Activated CD8-positive, alpha-beta T cell treated with anti-CD3 and anti-CD28 coated beads for 36 hours (primary cell): ENCODE results near the gene PSMB11. TPM values are rescaled to one million over a fixed set of nuclear protein-coding genes. Genes with fewer than 3 reads are reported as not detected.
A peak's percentile ranks its signal among the peaks of the same experiment; 100 is the strongest.
"Not testable (repeated sequence)": the region's sequence is repeated elsewhere in the genome, so short reads cannot be mapped to it uniquely, and the experiment has no call there.

Source experiments
- ATAC-seq: fragments of 200-7000 bp; cut with Tn5 transposase; one replicate; pipeline ENCODE4 v1.10.0; 2021; ENCODE audit warnings: mild to moderate bottlenecking, moderate library complexity
- CTCF ChIA-PET: fragments of 350-600 bp; sonication (Branson Sonifier 250); formaldehyde crosslinking; loops from one replicate; lab custom pipeline; 2021; ENCODE audit warnings: antibody characterized with exemption; lab: Charles Lee
- POLR2A ChIA-PET: fragments of 350-600 bp; sonication (Branson Sonifier 250); formaldehyde crosslinking; loops from one replicate; lab custom pipeline; 2021; ENCODE audit warnings: antibody characterized with exemption; lab: Charles Lee
- DNase-seq: peaks from one replicate; pipeline ENCODE4 v3.0.0-alpha.2; 2020
- H3K27ac Mint-ChIP-seq: one replicate; pipeline ENCODE4 v1.8.0; 2021; ENCODE audit warnings: mild to moderate bottlenecking, mixed read lengths
- H3K27me3 Mint-ChIP-seq: one replicate; pipeline ENCODE4 v1.8.0; 2021; ENCODE audit warnings: mixed read lengths
- H3K36me3 Mint-ChIP-seq: one replicate; pipeline ENCODE4 v1.8.0; 2021; ENCODE audit warnings: low read depth, mixed read lengths
- H3K4me1 Mint-ChIP-seq: one replicate; pipeline ENCODE4 v1.8.0; 2021; ENCODE audit warnings: low read depth, mixed read lengths
- H3K4me3 Mint-ChIP-seq: one replicate; pipeline ENCODE4 v1.8.0; 2021; ENCODE audit warnings: mild to moderate bottlenecking, moderate library complexity, mixed read lengths
- H3K9me3 Mint-ChIP-seq: one replicate; pipeline ENCODE4 v1.8.0; 2021; ENCODE audit warnings: mixed read lengths
- CTCF ChIP-seq: fragments of 200-600 bp; IDR thresholded peaks from one replicate; pipeline ENCODE4 v1.8.0; 2022; ENCODE audit warnings: antibody characterized with exemption, mild to moderate bottlenecking
- intact Hi-C: fragments of 100-400 bp; cut with micrococcal nuclease; formaldehyde crosslinking; loops from one replicate; pipeline ENCODE4 v1.10.0; 2022
- total RNA-seq, 2 experiments: library from RNA; stranded (reverse); gene quantifications; one replicate each; pipeline ENCODE4 v1.2.3, GENCODE V29; 2021

Gene PSMB11
- total RNA-seq, 2 experiments from 2014 or later: not detected

- POLR2A ChIA-PET: no interaction called here
- H3K4me3 Mint-ChIP-seq: no peak overlapping the region
These were observed 39.4 kb upstream of the PSMB11 start for GRCh38 chr14:23002592-23002991.

GRCh38 chr14:23004274-23004673 lies 37.7 kb upstream of the PSMB11 start:
- intact Hi-C loops, H3K27ac Mint-ChIP-seq: not testable (repeated sequence)

More at GRCh38 chr14:23002592-23002991, 39.4 kb upstream of the PSMB11 start:
- H3K27ac Mint-ChIP-seq: no peak overlapping the region
- H3K4me1 Mint-ChIP-seq: peaks cover 19% of the 10 kb centered on the region
- no peaks in the 10 kb centered on the region for H3K9me3 Mint-ChIP-seq
- H3K36me3 Mint-ChIP-seq: no peaks in the 10 kb centered on the region
- H3K27me3 Mint-ChIP-seq: no peaks in the 10 kb centered on the region
- CTCF ChIA-PET: interaction anchor here (0.7 to 3.5 kb wide), 2 partner anchors 16 to 66 kb away, joined by 3 to 16 read pairs; no protein-coding TSS in a partner anchor
- intact Hi-C loops: no loop called here
- DNase-seq (no peak), ATAC-seq (no peak)
- no peak for TF ChIP-seq CTCF

GRCh38 chr14:23005451-23006187 lies 36.4 kb upstream of the PSMB11 start:
- TF ChIP-seq CTCF: no peak
- intact Hi-C loops: loop anchor here (5.0 kb wide), 1 partner anchor 52 kb away; the partner anchor contains the start of gene CDH24
- ATAC-seq: no peak
- Mint-ChIP-seq H3K4me3 (peak overlapping the region; percentile 91), H3K36me3 (no peaks in the 10 kb centered on the region), H3K27ac (peak overlapping the region; percentile 97), H3K27me3 (no peaks in the 10 kb centered on the region), H3K4me1 (peaks cover 36% of the 10 kb centered on the region), H3K9me3 (no peaks in the 10 kb centered on the region)
- POLR2A ChIA-PET: interaction anchor here (0.6 to 2.8 kb wide), 22 partner anchors 9 to 442 kb away, joined by 3 to 32 read pairs (median 6); partner anchors contain the start of genes CDH24, HAUS4, PABPN1 and PRMT5
- CTCF ChIA-PET: interaction anchor here (0.8 to 4.1 kb wide), 24 partner anchors 10 to 114 kb away, joined by 3 to 65 read pairs (median 9); partner anchors contain the start of genes ACIN1, AJUBA, C14orf119 and CDH24
- DNase-seq: no peak

More at GRCh38 chr14:23004274-23004673, 37.7 kb upstream of the PSMB11 start:
- H3K9me3 Mint-ChIP-seq, H3K4me3 Mint-ChIP-seq, POLR2A ChIA-PET, H3K36me3 Mint-ChIP-seq, H3K27me3 Mint-ChIP-seq, DNase-seq, ATAC-seq: not testable (repeated sequence)
- peaks cover 32% of the 10 kb centered on the region for H3K4me1 Mint-ChIP-seq
- CTCF ChIA-PET: interaction anchor here (1.1 to 1.5 kb wide), 3 partner anchors 9 to 54 kb away, joined by 3 to 6 read pairs (median 6); no protein-coding TSS in a partner anchor

DNA sequence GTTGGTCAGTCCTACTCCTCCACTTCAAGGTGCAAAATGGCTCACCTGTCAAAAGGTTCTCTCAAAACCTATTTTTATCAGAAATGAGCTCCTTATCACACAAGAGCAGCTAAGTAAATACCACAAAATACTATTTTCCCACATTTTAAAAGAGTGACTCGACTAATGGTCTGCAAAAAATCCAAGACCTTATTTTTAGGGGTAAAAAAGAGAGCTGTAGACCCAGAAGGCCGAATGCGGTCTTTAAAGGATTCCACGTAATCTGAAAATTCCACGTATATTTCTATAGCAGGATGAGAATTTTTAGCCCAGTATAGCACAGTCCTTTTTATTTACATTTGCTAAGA lies 35.9 kb upstream of the PSMB11 start:
- CTCF ChIA-PET: interaction anchor here (0.8 to 4.1 kb wide), 28 partner anchors 8 to 114 kb away, joined by 3 to 65 read pairs (median 9); partner anchors contain the start of genes ACIN1, AJUBA, C14orf119 and CDH24
- TF ChIP-seq CTCF: no peak
- intact Hi-C loops: loop anchor here (5.0 kb wide), 1 partner anchor 51 kb away; the partner anchor contains the start of gene CDH24
- H3K4me3 Mint-ChIP-seq: peak overlapping the region; percentile 91
- H3K36me3 Mint-ChIP-seq: no peaks in the 10 kb centered on the region
- no peaks in the 10 kb centered on the region for H3K9me3 Mint-ChIP-seq
- DNase-seq (no peak), ATAC-seq (no peak)
- peaks cover 32% of the 10 kb centered on the region for H3K4me1 Mint-ChIP-seq
- H3K27ac Mint-ChIP-seq: peak overlapping the region; percentile 97
- no peaks in the 10 kb centered on the region for H3K27me3 Mint-ChIP-seq
- POLR2A ChIA-PET: interaction anchor here (0.8 to 2.8 kb wide), 27 partner anchors 10 to 315 kb away, joined by 3 to 32 read pairs (median 6); partner anchors contain the start of genes ACIN1, C14orf119, CDH24 and HAUS4
